Ascending aorta (tissue), 2 donors: ENCODE measurements around the gene METAP1D. TPM values are rescaled to one million over a fixed set of nuclear protein-coding genes. Genes with fewer than 3 reads are reported as not detected.
A peak's percentile ranks its signal among the peaks of the same experiment; 100 is the strongest.

Experiments used
- DNase-seq, 2 donors: peaks; one replicate each; pipeline ENCODE4 v3.0.0-alpha.2; 2019; ENCODE audit warnings: low spot score in 2 of 2
- H3K27ac ChIP-seq, 2 donors: fragments of 200-600 bp; sonication (generic); one replicate each; pipeline ENCODE4 v1.5.1; 2016 to 2017; ENCODE audit warnings: mild to moderate bottlenecking in 1 of 2
- H3K27me3 ChIP-seq: fragments of 200-600 bp; sonication (generic); one replicate; pipeline ENCODE4 v1.5.1; 2017
- H3K36me3 ChIP-seq, 2 donors: fragments of 200-600 bp; sonication (generic); one replicate each; pipeline ENCODE4 v1.5.1; 2016
- H3K4me1 ChIP-seq, 2 donors: fragments of 200-600 bp; sonication (generic); one replicate each; pipeline ENCODE4 v1.5.1; 2016 to 2017; ENCODE audit warnings: mild to moderate bottlenecking in 1 of 2
- H3K4me3 ChIP-seq, 2 donors: fragments of 200-600 bp; sonication (generic); one replicate each; pipeline ENCODE4 v1.5.1; 2016 to 2017; ENCODE audit warnings: mild to moderate bottlenecking in 1 of 2
- H3K9me3 ChIP-seq, 2 donors: fragments of 200-600 bp; sonication (generic); one replicate each; pipeline ENCODE4 v1.5.1; 2016
- intact Hi-C: fragments of 100-400 bp; cut with DNase I; formaldehyde crosslinking; loops from one replicate; pipeline ENCODE4 v1.15.1; 2023
- total RNA-seq: library from RNA; depleted of rRNA; stranded (reverse); fragments of >200 nt; gene quantifications from one replicate; pipeline ENCODE4 v1.1.0, GENCODE V29; 2016
- TF ChIP-seq, protein P1 (sequence below), 3 experiments: fragments of 200-600 bp in 2 of 3; fragments of 450-650 bp in 1 of 3; sonication (generic) in 2 of 3; IDR thresholded peaks; one replicate each; pipeline ENCODE4 v1.5.1; 2016 to 2019; ENCODE audit warnings: antibody characterized with exemption in 3 of 3, mild to moderate bottlenecking in 1 of 3, moderate library complexity in 1 of 3

Gene METAP1D
- total RNA-seq, 1 donor from 2014 or later = not detected

DNA sequence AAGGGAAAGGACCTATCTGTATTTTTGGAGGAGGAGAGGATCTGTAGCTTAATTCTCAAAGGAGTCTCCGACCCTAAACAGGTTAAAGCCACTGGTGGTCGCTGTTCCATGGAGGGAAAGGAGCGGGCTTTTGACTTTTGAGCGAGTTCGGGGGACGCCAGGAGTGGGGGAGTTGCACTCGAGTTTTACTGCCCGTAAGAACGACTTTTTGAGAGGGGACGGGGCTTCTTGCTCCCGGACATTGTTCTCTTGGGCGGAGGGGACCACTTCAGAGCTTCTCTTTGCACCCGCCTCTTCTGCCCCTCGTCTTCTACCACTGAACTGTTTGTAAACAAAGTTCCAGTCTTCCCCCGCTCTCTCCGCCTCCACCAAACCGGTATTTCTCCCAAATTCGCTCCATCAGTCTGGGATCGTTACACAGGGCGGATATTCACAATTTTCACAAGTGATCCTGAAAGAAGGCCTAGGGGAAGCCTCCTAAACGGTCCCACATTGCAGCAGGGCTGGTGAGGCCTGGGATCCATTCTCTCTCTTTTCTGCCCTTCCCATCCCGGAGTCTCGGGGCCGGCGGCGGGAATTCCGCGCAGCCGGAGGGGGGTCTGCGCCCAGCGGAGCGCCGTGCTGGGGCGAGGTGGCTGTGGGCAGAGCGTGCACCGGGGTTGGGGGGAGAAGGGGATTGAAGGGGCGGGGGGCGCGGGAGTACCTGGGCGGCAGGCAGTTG is 96.3 kb downstream of the METAP1D start:
- DNase-seq = no peak
- peaks cover 73% of the 10 kb centered on the region for H3K27me3 ChIP-seq
- H3K9me3 ChIP-seq = no peaks in the 10 kb centered on the region
- H3K4me1 ChIP-seq = peaks cover 31 to 48% of the 10 kb centered on the region in 2 donors
- no peaks in the 10 kb centered on the region for H3K36me3 ChIP-seq
- TF ChIP-seq, protein P1, sequence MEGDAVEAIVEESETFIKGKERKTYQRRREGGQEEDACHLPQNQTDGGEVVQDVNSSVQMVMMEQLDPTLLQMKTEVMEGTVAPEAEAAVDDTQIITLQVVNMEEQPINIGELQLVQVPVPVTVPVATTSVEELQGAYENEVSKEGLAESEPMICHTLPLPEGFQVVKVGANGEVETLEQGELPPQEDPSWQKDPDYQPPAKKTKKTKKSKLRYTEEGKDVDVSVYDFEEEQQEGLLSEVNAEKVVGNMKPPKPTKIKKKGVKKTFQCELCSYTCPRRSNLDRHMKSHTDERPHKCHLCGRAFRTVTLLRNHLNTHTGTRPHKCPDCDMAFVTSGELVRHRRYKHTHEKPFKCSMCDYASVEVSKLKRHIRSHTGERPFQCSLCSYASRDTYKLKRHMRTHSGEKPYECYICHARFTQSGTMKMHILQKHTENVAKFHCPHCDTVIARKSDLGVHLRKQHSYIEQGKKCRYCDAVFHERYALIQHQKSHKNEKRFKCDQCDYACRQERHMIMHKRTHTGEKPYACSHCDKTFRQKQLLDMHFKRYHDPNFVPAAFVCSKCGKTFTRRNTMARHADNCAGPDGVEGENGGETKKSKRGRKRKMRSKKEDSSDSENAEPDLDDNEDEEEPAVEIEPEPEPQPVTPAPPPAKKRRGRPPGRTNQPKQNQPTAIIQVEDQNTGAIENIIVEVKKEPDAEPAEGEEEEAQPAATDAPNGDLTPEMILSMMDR (IDR thresholded peaks at IDR 0.05) = no peak
- intact Hi-C loops = loop anchor here (5.0 to 10.0 kb wide), 5 partner anchors 174 to 1171 kb away; partner anchors contain the start of genes DCAF17, DYNC1I2, GORASP2 and HAT1
- no peak overlapping the region for H3K27ac ChIP-seq
- peak overlapping the region; percentile 48 to 67 for H3K4me3 ChIP-seq

DNA sequence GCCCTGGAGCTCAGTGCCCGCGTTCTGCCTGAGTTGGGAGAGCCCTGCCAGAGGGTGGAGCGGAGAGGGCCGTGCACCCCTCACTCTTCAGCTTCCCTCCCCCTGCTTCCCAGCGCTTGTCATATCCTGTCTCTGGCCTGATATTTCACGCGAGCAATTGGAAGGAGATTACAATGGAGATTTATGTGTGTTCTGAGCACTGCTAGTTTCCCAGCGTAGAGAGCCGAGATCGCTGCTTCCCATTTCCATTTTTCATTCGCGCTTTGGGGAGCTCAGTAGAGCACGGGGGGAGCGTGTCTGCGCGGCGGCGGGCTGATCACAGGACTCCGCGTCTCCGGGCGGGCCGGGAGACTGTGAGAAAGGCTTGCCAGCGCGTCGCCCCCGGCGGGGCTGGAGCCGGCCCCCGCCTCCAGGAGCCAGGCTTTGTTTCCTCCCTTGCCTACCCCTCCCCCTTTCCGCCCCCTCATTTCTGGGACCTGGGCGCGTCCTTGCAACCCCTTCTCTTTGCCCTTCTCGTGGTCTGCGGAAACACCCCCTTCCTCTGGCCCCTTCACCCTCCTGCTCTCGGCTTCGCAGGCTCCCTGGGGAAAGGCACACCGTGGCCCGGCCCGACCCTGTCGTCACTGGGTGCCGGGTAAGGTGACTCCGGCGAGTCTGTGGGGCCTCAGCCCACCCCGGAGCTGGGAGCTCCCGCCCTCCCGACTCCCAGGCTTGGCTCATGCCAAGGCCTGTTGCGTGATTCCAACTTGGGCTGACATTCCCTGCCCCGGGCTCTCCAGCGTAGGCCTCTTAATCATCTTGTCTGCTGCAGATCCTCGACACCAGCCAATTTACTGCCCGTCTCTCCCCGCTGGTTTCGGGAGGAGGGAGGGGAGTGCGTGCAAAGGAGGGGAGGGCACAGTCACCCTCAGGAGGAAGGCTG is 97.1 kb downstream of the METAP1D start:
- DNase-seq = no peak
- Histone ChIP-seq H3K4me1 (peaks cover 31 to 55% of the 10 kb centered on the region in 2 donors), H3K9me3 (no peaks in the 10 kb centered on the region), H3K4me3 (peak overlapping the region; percentile 48 to 67), H3K27me3 (peaks cover 78% of the 10 kb centered on the region), H3K27ac (peak overlapping the region in 1 of 2 donors; percentile 2), H3K36me3 (no peaks in the 10 kb centered on the region)
- intact Hi-C loops = loop anchor here (5.0 to 10.0 kb wide), 5 partner anchors 175 to 1172 kb away; partner anchors contain the start of genes DCAF17, DYNC1I2, GORASP2 and HAT1
- TF ChIP-seq, protein P1 (IDR thresholded peaks at IDR 0.05) = no peak

DNA sequence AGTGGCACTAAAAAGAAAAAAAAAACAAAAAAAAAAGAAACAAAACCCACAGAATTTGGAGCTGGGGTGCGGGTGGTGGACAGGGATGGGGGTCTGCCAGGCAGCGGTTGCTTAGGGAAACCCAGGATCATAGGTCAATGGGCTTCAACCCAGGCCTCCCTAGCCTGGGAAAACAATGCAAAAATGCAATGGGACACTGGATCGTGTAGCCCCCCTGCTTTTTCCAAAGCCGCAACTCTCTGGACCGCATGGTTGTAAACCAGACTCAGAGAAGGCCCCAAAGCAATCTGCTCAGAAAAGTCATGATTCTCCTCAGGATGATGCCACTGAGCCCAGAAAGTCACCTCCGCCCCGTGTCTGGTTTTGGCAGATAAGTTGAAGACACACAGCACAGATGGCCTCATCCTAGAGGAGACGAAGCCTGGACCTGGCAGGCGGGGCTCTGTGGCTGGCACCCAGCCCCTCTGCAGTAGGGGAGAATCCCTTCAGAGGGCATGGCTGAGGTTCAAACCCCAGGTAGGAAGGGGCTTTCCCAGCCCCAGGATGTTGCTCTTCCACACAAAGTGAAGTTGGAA is 97.9 kb downstream of the METAP1D start:
- peaks cover 31 to 62% of the 10 kb centered on the region in 2 donors for H3K4me1 ChIP-seq
- H3K9me3 ChIP-seq = no peaks in the 10 kb centered on the region
- intact Hi-C loops = loop anchor here (5.0 to 10.0 kb wide), 5 partner anchors 175 to 1173 kb away; partner anchors contain the start of genes DCAF17, DYNC1I2, GORASP2 and HAT1
- H3K27me3 ChIP-seq = peaks cover 79% of the 10 kb centered on the region
- DNase-seq = no peak
- H3K27ac ChIP-seq = no peak overlapping the region
- TF ChIP-seq, protein P1 (IDR thresholded peaks at IDR 0.05) = no peak
- no peak overlapping the region for H3K4me3 ChIP-seq
- H3K36me3 ChIP-seq = no peaks in the 10 kb centered on the region

DNA sequence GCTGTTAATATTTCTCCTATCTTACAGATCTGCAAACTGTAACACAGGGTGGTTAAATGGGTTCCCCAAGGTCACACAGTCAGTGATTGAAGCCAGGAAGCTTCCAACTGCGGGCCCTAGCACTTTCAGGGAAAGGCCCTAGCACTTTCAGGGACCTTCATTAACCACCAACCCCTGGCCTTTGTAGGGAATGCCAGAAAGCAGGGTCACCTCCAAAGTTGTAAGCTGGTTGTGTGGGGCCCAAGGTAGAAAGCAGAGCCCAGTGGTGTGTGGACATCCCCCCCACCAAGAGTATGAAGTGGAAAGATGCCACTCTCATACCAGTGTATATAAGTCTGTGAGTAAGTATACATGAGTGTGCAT is 98.5 kb downstream of the METAP1D start:
- Histone ChIP-seq H3K4me1 (peaks cover 31 to 65% of the 10 kb centered on the region in 2 donors), H3K27me3 (peaks cover 79% of the 10 kb centered on the region), H3K9me3 (no peaks in the 10 kb centered on the region), H3K36me3 (no peaks in the 10 kb centered on the region), H3K4me3 (peak overlapping the region in 1 of 2 donors; percentile 57), H3K27ac (no peak overlapping the region)
- intact Hi-C loops = loop anchor here (5.0 to 10.0 kb wide), 5 partner anchors 176 to 1173 kb away; partner anchors contain the start of genes DCAF17, DYNC1I2, GORASP2 and HAT1
- DNase-seq = no peak
- TF ChIP-seq, protein P1 (IDR thresholded peaks at IDR 0.05) = no peak
